HG02571 (cell line): Measurements from ENCODE around the gene TACR1.
"Not testable (repeated sequence)": the region's sequence is repeated elsewhere in the genome, so short reads cannot be mapped to it uniquely, and the experiment has no call there.

Experiments used
- ATAC-seq: cut with Tn5 transposase; IDR thresholded peaks from one replicate; pipeline ENCODE4 v1.9.1; 2021; ENCODE audit warnings: mild to moderate bottlenecking, moderate library complexity; ENCODE audit not compliant: unreplicated experiment

Gene TACR1

DNA sequence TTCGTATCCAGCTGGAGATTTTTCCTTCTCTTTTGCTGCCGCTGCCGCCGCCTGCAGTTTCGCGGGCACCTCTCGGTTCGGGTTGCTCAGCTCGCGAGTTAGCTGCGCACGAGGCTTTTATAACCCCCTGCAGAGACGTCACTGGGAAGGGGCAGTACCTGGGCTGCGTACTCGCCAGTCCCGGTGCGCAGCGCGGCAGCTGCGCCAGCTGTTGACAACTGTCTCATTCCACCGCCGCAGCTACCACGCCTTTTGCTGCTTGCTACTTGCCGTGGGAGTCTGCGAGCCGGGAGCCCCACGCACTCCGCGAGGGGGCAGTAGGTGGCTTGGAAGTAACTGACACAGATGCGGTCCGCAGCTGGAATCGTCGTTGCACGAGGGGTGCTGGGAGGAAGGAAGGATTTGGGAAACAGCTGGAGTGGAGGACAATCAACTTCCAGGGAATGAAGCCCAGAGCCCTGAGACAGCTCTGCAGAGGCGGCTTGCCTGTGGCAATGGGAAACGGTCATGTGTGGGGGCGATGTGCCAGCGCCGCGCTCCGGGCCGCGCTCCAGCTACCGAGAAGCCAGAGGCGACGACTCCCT, at the start of gene TACR1:
Gene TACR1 (minus strand): TSS at position 93 of the 584 bp plus-strand sequence. CDS start 586 bp downstream, outside the sequence.
- ATAC-seq = no peak

GRCh38 chr2:75248581-75248980, 49.3 kb upstream of the TACR1 start:
- ATAC-seq = not testable (repeated sequence)

DNA sequence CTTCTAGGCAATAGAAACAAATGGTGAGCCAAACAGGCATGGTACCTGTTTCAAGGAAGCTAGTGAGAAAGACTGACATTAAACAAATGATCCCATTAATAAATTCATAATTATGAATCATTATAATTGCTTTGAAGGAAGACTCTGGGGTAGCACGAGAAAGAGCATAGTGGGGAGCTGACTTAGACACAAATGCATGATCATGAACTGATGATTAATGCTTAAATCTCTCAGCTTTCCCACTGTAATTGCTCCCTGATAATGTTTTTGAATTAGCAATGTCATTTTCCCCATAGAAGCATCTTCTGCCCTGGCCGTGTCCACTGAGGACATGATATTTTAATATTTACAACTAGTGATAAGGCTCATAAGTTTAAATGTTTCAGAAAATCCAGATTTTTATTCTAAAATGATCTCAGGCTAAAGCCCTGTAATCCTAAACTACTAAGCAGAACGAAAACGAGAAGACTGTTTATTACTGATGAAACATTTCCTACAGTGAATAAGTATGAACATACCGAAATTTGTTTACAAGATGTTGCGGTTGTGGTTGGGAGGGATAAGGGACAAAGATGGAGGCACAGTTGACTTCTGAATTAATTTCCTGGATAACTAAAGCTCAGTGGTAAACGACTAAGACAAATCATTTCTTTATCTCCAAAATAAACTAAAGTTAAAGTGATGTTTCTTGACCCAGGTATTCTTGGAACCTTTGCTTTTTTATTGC, 47.3 kb upstream of the TACR1 start:
- ATAC-seq = no peak

- ATAC-seq = no peak
Observed at GRCh38 chr2:75243219-75243618, 43.9 kb upstream of the TACR1 start.

- ATAC-seq = no peak
Observed at GRCh38 chr2:75241696-75242095, 42.4 kb upstream of the TACR1 start.

DNA sequence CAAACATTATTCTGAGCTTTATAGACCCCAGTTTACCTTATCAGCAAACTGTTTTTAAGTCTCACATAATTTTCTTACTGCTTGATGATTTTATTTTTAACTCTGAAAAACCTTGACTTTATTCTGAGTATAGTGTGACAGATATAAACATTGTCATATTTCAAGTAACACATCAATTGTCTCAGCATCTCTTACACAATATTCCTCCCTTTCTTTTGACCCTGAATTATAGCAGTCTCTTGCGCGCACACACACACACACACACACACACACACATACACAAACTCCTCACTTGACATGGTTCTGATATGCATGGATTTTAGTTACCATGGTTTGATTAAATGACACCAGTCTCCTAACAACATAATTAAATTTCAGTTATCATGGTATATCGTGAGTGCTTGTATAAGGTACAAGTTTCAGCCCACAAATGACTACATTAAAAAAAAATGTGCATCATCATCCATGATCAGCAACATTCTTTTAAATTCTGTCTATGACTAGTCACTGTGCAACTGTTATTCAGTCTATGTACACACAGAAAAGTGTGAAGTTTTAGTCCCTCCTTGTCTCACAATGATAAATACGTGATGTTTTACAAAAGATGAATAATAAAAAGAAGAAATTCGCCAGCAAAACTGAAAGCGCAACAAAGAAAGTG, 39.5 kb upstream of the TACR1 start:
- no peak for ATAC-seq

DNA sequence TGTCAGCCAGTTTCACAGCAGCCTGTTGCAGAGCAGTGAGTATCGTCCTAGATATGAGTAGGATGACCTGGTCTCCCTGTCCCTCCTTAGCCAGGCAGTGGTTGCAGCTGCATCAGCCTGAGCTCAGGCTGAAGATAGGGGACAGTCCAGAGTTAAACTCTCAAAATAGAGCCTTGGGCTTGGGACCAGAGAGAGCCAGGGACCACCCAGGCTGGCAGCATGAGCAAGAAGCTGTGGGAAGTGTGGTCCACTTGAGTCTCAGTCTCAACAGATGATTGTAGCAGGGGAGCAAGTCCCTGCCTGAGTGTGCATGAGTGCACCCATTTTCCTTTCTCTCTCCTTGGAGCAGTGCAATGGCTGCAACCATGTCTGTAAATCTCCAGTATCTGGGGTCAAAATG, 38.0 kb upstream of the TACR1 start:
- ATAC-seq = no peak

DNA sequence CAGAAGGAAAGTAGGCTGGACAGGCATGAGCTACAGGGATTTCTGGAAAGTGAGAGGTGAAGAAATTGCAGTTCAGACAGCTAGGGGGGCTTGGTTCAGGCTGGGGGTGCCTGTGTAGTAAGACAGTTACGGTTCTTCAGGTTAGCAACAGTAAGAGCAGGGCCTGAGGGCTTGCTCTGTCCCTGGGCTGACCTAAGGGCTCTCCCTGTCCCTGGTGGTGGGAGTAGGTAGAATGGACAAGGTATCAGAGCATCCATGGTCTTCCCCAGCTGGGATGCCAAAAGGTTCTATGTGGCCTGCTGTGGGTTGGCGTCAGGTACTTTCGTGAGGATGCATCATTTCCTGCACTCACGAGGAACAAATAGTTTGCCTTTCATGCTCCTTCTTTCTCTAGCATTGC, 34.6 kb upstream of the TACR1 start:
- no peak for ATAC-seq

DNA sequence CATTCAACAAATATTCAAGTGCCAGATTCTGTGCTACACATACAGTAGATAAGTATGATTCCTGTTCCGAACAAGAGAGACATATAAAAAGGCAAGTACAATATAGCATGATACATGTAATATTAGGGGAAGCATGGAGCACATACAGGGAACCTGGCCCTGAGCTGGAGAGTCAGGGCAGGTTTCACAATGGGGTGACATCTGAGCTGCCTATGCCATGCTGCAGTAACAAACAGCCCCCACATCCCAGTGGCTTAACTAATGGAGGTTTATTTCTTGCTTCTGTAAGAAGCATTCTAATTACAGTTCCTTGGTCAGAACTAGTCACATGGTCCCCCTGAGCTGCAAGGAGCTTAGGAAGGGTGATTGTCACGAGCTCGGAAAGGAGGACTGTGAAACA, 27.3 kb upstream of the TACR1 start:
- ATAC-seq = no peak

GRCh38 chr2:75226099-75226498, 26.8 kb upstream of the TACR1 start:
- ATAC-seq = no peak

- no peak for ATAC-seq
Observed at GRCh38 chr2:75224636-75225094, 25.3 kb upstream of the TACR1 start.

DNA sequence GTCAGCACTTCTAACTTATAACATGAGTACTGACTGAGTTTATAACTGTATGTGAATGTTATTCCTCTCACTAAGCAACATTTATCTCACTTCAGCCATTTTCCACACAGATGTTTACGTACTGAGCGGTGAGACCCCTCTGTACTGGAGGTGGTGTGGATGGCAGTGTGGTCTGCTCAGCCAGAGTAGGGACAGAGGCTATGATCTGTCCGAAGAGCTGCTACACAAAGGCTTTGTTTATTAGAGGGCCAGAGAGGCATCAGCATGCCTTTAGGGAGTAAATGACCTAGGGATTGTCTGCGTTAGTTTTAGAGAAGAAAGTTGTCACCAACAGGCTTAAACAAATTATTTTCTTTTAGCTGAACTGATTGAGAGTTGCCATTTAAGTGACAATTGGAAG, 23.2 kb upstream of the TACR1 start:
- ATAC-seq = no peak

- no peak for ATAC-seq
Observed at GRCh38 chr2:75221862-75222261, 22.5 kb upstream of the TACR1 start.

DNA sequence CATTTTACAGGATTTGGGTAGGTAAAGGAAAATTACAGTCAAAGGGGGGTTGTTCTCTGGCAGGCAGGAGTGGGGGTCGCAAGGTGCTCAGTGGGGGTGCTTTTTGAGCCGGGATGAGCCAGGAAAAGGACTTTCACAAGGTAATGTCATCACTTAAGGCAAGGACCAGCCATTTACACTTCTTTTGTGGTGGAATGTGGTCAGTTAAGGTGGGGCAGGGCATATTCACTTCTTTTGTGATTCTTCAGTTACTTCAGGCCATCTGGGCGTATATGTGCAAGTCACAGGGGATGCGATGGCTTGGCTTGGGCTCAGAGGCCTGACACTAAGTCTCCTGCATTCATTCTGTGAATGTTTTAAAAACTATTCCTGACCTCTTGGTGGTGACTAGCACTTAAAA, 19.9 kb upstream of the TACR1 start:
- not testable (repeated sequence) for ATAC-seq

GRCh38 chr2:75211266-75211770, 12.0 kb upstream of the TACR1 start:
- ATAC-seq = no peak

GRCh38 chr2:75210409-75210808, 11.1 kb upstream of the TACR1 start:
- no peak for ATAC-seq

- no peak for ATAC-seq
Observed at GRCh38 chr2:75208738-75209137, 9.4 kb upstream of the TACR1 start.

- ATAC-seq = no peak
Observed at GRCh38 chr2:75204833-75205232, 5.5 kb upstream of the TACR1 start.

DNA sequence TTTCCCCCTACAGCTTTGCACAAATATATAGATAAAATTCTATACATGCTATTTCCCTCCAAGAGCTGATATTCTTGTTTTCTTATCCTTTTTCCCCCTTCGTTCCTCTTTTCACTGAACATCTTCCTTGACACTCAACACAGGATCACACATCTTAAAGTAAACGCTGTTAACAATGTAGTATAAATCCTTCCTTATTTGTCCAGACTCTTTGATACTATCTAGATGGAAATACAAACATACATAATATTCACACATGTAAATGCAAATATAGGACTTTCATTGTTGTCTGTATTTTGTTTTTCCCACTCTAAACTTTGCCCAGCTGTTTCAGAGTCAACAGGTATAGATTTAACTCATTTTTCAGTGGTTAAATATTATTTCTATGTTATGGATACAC, 3.0 kb upstream of the TACR1 start:
- ATAC-seq = no peak

DNA sequence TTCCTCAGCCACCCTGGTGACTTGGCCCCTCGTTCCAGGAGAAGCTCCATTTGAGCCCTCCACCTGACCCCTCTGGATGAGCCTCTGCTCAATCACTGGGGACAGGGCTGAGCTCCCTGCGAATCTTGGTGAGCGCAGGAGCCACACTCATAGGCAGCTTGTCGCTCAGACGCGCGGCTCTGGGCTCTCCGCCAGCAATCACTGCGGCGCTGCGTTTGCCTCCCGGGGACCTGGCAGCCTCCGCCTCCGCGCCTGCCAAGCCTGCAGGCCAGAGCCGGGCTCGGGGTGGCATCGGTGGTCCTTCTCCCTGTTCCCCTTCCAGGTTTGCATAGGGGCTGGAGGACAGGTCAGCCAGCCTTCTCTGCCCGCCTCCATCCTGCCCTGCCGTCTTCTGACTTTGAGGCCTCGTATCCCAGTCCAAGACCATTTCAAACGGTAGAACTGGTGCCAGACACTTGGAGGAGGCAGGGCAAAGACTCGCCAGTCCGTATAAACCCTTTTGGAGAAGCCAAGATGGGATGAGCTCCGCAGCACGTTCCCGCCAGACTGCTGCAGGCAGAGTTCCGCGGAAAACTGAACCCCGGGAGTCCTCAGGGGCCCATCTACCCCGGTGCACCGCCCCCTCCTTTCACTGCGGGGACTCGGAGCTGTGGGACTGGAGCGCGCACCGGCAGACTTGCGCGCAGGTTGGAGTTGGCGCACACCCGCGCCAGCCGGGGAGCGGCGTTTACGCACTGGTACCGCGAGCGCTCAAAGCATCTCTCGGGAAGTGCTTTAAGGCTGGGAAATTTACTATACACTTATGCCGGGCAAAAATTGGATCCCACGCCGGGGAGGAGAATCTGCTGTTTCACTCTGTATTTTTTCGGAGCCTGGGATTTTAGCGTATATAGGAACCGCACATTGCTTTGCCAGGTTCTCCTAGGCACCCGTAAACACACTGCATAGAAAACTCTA, 1.1 kb upstream of the TACR1 start:
- ATAC-seq = no peak
